B cell (primary cell): Measurements from ENCODE around the gene LRRTM1. TPM values are rescaled to one million over a fixed set of nuclear protein-coding genes. Genes with fewer than 3 reads are reported as not detected.

ENCODE experiments used
- ATAC-seq: fragments of 200-7000 bp; cut with Tn5 transposase; one replicate; pipeline ENCODE4 v1.10.0; 2021; ENCODE audit warnings: low read depth, mild to moderate bottlenecking, moderate number of reproducible peaks, moderate library complexity
- CTCF ChIA-PET: fragments of 350-600 bp; sonication (Branson Sonifier 250); formaldehyde crosslinking; loops from one replicate; lab custom pipeline; 2021; ENCODE audit warnings: antibody characterized with exemption, inconsistent platforms; lab: Charles Lee
- POLR2A ChIA-PET: fragments of 350-600 bp; sonication (Branson Sonifier 250); formaldehyde crosslinking; loops from one replicate; lab custom pipeline; 2021; ENCODE audit warnings: antibody characterized with exemption; lab: Charles Lee
- DNase-seq: peaks from one replicate; pipeline ENCODE4 v3.0.0; 2013
- H2AFZ ChIP-seq: 2 replicates; pipeline ENCODE4 v1.6.1; 2012; ENCODE audit warnings: mild to moderate bottlenecking, low read depth, low read length; ENCODE audit not compliant: insufficient read depth, poor library complexity, severe bottlenecking
- H3K27ac ChIP-seq, 2 donors: 1 replicate in 1 of 2; 2 replicates in 1 of 2; pipeline ENCODE4 v1.5.1; 2012 to 2013; ENCODE audit warnings: low read length in 2 of 2, mild to moderate bottlenecking in 2 of 2, moderate library complexity in 1 of 2
- H3K27me3 ChIP-seq, 4 experiments: fragments of 200-600 bp in 1 of 4; sonication (generic) in 1 of 4; replicated peaks in 1 of 4; 1 replicate in 2 of 4; 2 replicates in 2 of 4; pipeline versions ENCODE4 v1.6.1 to v1.7.0; 2013 to 2016; ENCODE audit warnings: low read length in 3 of 4, mild to moderate bottlenecking in 2 of 4, mixed read lengths in 1 of 4, moderate library complexity in 1 of 4; ENCODE audit not compliant: insufficient read depth in 4 of 4, control insufficient read depth in 3 of 4; ENCODE audit errors: control extremely low read depth in 1 of 4
- H3K36me3 ChIP-seq, 2 experiments: replicated peaks in 1 of 2; 1 replicate in 1 of 2; 2 replicates in 1 of 2; pipeline versions ENCODE4 v1.6.1 to v1.7.1; 2013; ENCODE audit warnings: low read length in 1 of 2; ENCODE audit not compliant: insufficient read depth in 2 of 2, control insufficient read depth in 1 of 2; ENCODE audit errors: control extremely low read depth in 1 of 2, extremely low read depth in 1 of 2
- H3K4me1 ChIP-seq, 2 donors: fragments of 200-600 bp in 1 of 2; sonication (generic) in 1 of 2; 1 replicate in 1 of 2; 2 replicates in 1 of 2; pipeline versions ENCODE4 v1.5.1 to v1.6.1; 2013 to 2017; ENCODE audit warnings: low read length in 2 of 2; ENCODE audit not compliant: control insufficient read depth in 2 of 2, insufficient read depth in 2 of 2
- H3K4me2 ChIP-seq: replicated peaks from 2 replicates; pipeline ENCODE3; 2012; ENCODE audit warnings: mild to moderate bottlenecking, low read depth, low read length; ENCODE audit not compliant: poor library complexity, severe bottlenecking
- H3K4me3 ChIP-seq, 5 experiments: fragments of 200-600 bp in 1 of 5; sonication (generic) in 1 of 5; 1 replicate in 3 of 5; 2 replicates in 2 of 5; pipeline versions ENCODE4 v1.5.1 to v1.7.0; 2011 to 2016; ENCODE audit warnings: low read length in 4 of 5, mild to moderate bottlenecking in 4 of 5, low read depth in 2 of 5, control low read depth in 1 of 5, moderate library complexity in 1 of 5; ENCODE audit not compliant: insufficient read depth in 1 of 5; ENCODE audit errors: control extremely low read depth in 1 of 5, extremely low read depth in 1 of 5
- H3K79me2 ChIP-seq: fragments of 200-600 bp; sonication (generic); one replicate; pipeline ENCODE4 v1.6.0; 2016; ENCODE audit warnings: low read length; ENCODE audit not compliant: control insufficient read depth, insufficient read depth
- H3K9ac ChIP-seq: fragments of 200-600 bp; sonication (generic); 2 replicates; pipeline ENCODE4 v1.6.1; 2017; ENCODE audit warnings: mild to moderate bottlenecking, low read length, moderate library complexity
- H3K9me3 ChIP-seq, 3 donors: one replicate each; pipeline versions ENCODE4 v1.6.1 to v1.7.1; 2013; ENCODE audit warnings: low read length in 2 of 3; ENCODE audit not compliant: control insufficient read depth in 2 of 3, insufficient read depth in 1 of 3; ENCODE audit errors: control extremely low read depth in 1 of 3
- H4K20me1 ChIP-seq: 2 replicates; pipeline ENCODE4 v1.6.0; 2012; ENCODE audit warnings: mild to moderate bottlenecking, low read length; ENCODE audit not compliant: insufficient read depth, control insufficient read depth, poor library complexity, severe bottlenecking
- H3K27ac Mint-ChIP-seq: one replicate; pipeline ENCODE4 v1.8.0; 2021; ENCODE audit warnings: mixed read lengths
- H3K27me3 Mint-ChIP-seq: one replicate; pipeline ENCODE4 v1.8.0; 2021; ENCODE audit warnings: mixed read lengths
- H3K4me1 Mint-ChIP-seq: one replicate; pipeline ENCODE4 v1.8.0; 2021; ENCODE audit warnings: mixed read lengths
- H3K4me3 Mint-ChIP-seq: one replicate; pipeline ENCODE4 v1.8.0; 2021; ENCODE audit warnings: mixed read lengths
- H3K9me3 Mint-ChIP-seq: one replicate; pipeline ENCODE4 v1.8.0; 2022; ENCODE audit warnings: mixed read lengths; ENCODE audit not compliant: insufficient read depth
- CTCF ChIP-seq: fragments of 200-600 bp; IDR thresholded peaks from one replicate; pipeline ENCODE4 v1.8.0; 2022; ENCODE audit warnings: antibody characterized with exemption, mild to moderate bottlenecking
- EZH2 ChIP-seq: IDR thresholded peaks from 2 replicates; pipeline ENCODE4 v1.6.1; 2012; ENCODE audit warnings: borderline replicate concordance, low read depth, mild to moderate bottlenecking, moderate library complexity, low read length; ENCODE audit not compliant: insufficient read depth, poor library complexity, severe bottlenecking
- WGBS: methylation state at CpG from one replicate; pipeline ENCODE4 v1.1.5; 2013; ENCODE audit warnings: missing lambda C conversion rate; ENCODE audit not compliant: insufficient coverage; 5-methylcytosine and 5-hydroxymethylcytosine counted together
- intact Hi-C: fragments of 100-400 bp; cut with micrococcal nuclease; formaldehyde crosslinking; loops from one replicate; pipeline ENCODE4 v1.10.0; 2022
- polyA plus RNA-seq: library from polyadenylated mRNA; depleted of rRNA; stranded (reverse); fragments of >200 nt; gene quantifications from 2 replicates; pipeline ENCODE4 v1.2.3, GENCODE V29; 2012
- total RNA-seq, 2 donors: library from RNA; stranded (reverse); fragments of 120-200 nt in 1 of 2; gene quantifications; 1 replicate in 1 of 2; 2 replicates in 1 of 2; pipeline versions ENCODE4 v1.2.3 to v1.2.4, GENCODE V29; 2013 to 2022

LRRTM1 gene
- total and polyA plus RNA-seq, 2 donors (not counting 1 experiment from before 2014, with no cell fraction given): not detected

DNA sequence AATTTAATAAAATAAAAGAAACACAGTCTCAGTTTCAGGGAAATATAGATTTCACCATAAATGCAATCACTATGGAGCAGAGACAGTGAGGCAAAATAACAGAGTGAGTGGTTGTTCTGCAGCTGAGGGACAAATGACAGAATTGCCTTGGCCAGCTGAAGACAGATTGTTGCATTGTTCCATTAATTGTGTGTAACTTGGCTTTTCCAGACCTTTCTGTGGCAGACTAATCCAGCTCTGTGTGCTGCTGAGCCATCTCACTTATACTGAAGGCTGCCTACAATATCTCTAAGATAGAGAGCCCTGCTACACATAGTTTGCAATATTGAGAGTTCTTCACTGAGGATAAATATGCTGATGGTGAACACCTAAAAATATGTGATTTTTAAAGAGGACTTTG, 11.5 kb downstream of the LRRTM1 start:
- DNase-seq (no peak), ATAC-seq (no peak)
- Mint-ChIP-seq H3K4me1 (no peaks in the 10 kb centered on the region), H3K4me3 (no peak overlapping the region), H3K9me3 (peaks cover 5% of the 10 kb centered on the region), H3K27ac (no peak overlapping the region), H3K27me3 (no peaks in the 10 kb centered on the region)
- no peaks in the 10 kb centered on the region for H3K4me1 ChIP-seq
- no peaks in the 10 kb centered on the region for H3K27me3 ChIP-seq
- H3K9me3 ChIP-seq: no peaks in the 10 kb centered on the region
- no peaks in the 10 kb centered on the region for H3K36me3 ChIP-seq
- no peak overlapping the region for H3K27ac ChIP-seq
- H3K9ac ChIP-seq: no peak overlapping the region
- POLR2A ChIA-PET: no interaction called here
- CTCF ChIA-PET: no interaction called here
- TF ChIP-seq CTCF: no peak
- H3K4me2 ChIP-seq: no peak overlapping the region
- H4K20me1 ChIP-seq: no peaks in the 10 kb centered on the region
- intact Hi-C loops: no loop called here
- no peak overlapping the region for H3K4me3 ChIP-seq
- H2AFZ ChIP-seq: no peak overlapping the region
- H3K79me2 ChIP-seq: no peaks in the 10 kb centered on the region

DNA sequence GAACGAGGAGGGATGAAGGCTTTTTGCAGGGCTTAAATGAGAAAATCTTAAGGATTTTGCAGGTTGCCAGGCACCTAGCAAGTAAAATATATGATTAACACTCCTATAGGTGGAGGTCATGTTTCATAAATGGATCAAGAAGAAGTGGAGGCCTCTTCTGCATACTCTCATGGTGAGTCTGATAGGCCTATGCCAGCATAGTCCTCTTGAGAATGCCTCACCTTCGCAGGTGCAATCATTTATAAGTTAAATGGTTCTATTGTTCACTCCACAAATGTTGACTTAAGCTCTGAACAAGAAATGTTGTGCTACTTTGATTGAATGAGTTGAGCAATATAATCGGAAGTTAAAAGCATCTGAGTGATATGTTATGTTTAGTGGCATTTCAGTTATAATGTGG, 12.1 kb downstream of the LRRTM1 start:
- ATAC-seq (no peak), DNase-seq (no peak)
- H3K27ac Mint-ChIP-seq: no peak overlapping the region
- ChIA-PET POLR2A (no interaction called here), CTCF (no interaction called here)
- Histone ChIP-seq H3K27me3 (no peaks in the 10 kb centered on the region), H3K4me1 (no peaks in the 10 kb centered on the region), H3K79me2 (no peaks in the 10 kb centered on the region), H3K9me3 (no peaks in the 10 kb centered on the region), H3K27ac (no peak overlapping the region), H3K4me2 (no peak overlapping the region), H4K20me1 (no peaks in the 10 kb centered on the region), H3K36me3 (no peaks in the 10 kb centered on the region), H3K9ac (no peak overlapping the region), H3K4me3 (no peak overlapping the region), H2AFZ (no peak overlapping the region)
- H3K4me1 Mint-ChIP-seq: no peaks in the 10 kb centered on the region
- no CpG with 5 or more reads among the region's 3 CpGs for WGBS
- no peaks in the 10 kb centered on the region for H3K27me3 Mint-ChIP-seq
- intact Hi-C loops: no loop called here
- H3K9me3 Mint-ChIP-seq: peaks cover 5% of the 10 kb centered on the region
- no peak overlapping the region for H3K4me3 Mint-ChIP-seq
- no peak for TF ChIP-seq CTCF
- TF ChIP-seq EZH2: no peak
